K562 (cell line): ENCODE measurements around the gene TNIP2. TPM values are rescaled to one million over a fixed set of nuclear protein-coding genes. Genes with fewer than 3 reads are reported as not detected.

Experiments used
- BCLAF1 ChIP-seq, 2 experiments: fragments of 450-650 bp in 1 of 2; IDR thresholded peaks; 2 replicates each; pipeline ENCODE4 v1.6.1; 2011 to 2017; ENCODE audit warnings: low read depth in 2 of 2, antibody characterized with exemption in 1 of 2, borderline replicate concordance in 1 of 2, low read length in 1 of 2, mild to moderate bottlenecking in 1 of 2, mixed read lengths in 1 of 2; ENCODE audit not compliant: control insufficient read depth in 1 of 2
- KLF13 ChIP-seq: fragments of 450-650 bp; IDR thresholded peaks from 2 replicates; pipeline ENCODE4 v1.6.1; 2016; ENCODE audit warnings: missing genetic modification characterization, low read depth, mild to moderate bottlenecking, missing compliant biosample characterization, moderate library complexity, borderline replicate concordance
- POLR3A ChIP-seq: IDR thresholded peaks from 2 replicates; pipeline ENCODE4 v1.6.1; 2011; ENCODE audit warnings: borderline replicate concordance, mild to moderate bottlenecking, moderate library complexity; ENCODE audit not compliant: insufficient read length, insufficient read depth; ENCODE audit errors: extremely low read depth
- SMARCE1 ChIP-seq: fragments of 450-650 bp; IDR thresholded peaks from 2 replicates; pipeline ENCODE4 v1.7.1; 2016; ENCODE audit warnings: mild to moderate bottlenecking
- TRIM28 ChIP-seq: fragments of 450-650 bp; IDR thresholded peaks from 2 replicates; pipeline ENCODE4 v1.6.1; 2017
- ZBTB40 ChIP-seq, 2 experiments: fragments of 450-650 bp in 1 of 2; sonication (generic) in 1 of 2; formaldehyde crosslinking in 1 of 2; IDR thresholded peaks; 2 replicates each; pipeline versions ENCODE4 v1.7.1 to v1.9.0; 2016 to 2022; ENCODE audit warnings: inconsistent platforms in 1 of 2, mild to moderate bottlenecking in 1 of 2, missing genetic modification reagents in 1 of 2
- ZBTB7A ChIP-seq: IDR thresholded peaks from 2 replicates; pipeline ENCODE4 v1.6.1; 2011; ENCODE audit warnings: low read depth, mild to moderate bottlenecking, low read length, moderate library complexity, borderline replicate concordance; ENCODE audit not compliant: control insufficient read depth
- polyA plus RNA-seq, 8 experiments: library from polyadenylated mRNA; depleted of rRNA in 4 of 8; stranded (reverse) in 5 of 8; unstranded in 3 of 8; fragments of >200 nt; fragmentation: Nextera tagmentation in 2 of 8; fragmentation: Illumina TruSeq in 1 of 8; extraction: Ambion mirVana in 2 of 8; extraction: Trizol in 1 of 8; gene quantifications; 2 replicates each; pipeline versions ENCODE4 v1.2.1 to v1.2.3, GENCODE V29; 2011 to 2014; ENCODE audit warnings: inconsistent platforms in 1 of 8, missing spikeins in 1 of 8
- total RNA-seq, 7 experiments: library from RNA; depleted of rRNA in 6 of 7; stranded (reverse); fragments of >200 nt in 6 of 7; fragmentation: Illumina TruSeq in 2 of 7; extraction: Trizol in 2 of 7; gene quantifications; 2 replicates each; pipeline versions ENCODE4 v1.2.1 to v1.2.3, GENCODE V29; 2011 to 2021; ENCODE audit warnings: low replicate concordance in 1 of 7

TNIP2 gene
- total and polyA plus RNA-seq, 9 of the 15 experiments (the other 6 are each of a cell fraction or from before 2014, with no cell fraction given), result 0.61 to 42.6 (median 19.5) TPM

- TF ChIP-seq ZBTB40 (IDR thresholded peaks at IDR 0.05), result no peak
- TF ChIP-seq ZBTB40 (CRISPR knock-in tag; IDR thresholded peaks at IDR 0.05), result no peak
- TF ChIP-seq ZBTB7A, result 0 out of 2 replicates have a peak, but pooled peaks have one; percentile 60
- TF ChIP-seq TRIM28, result no peak
- peak; percentile 41; the same call in 1 of the 2 replicates for TF ChIP-seq SMARCE1
- TF ChIP-seq KLF13 (tag), result no peak
- TF ChIP-seq BCLAF1 (IDR thresholded peaks at IDR 0.05; ENCODE audit: borderline replicate concordance in 1 of 2, control insufficient read depth in 1 of 2, low read depth in 2 of 2, low read length in 1 of 2), result no peak
- TF ChIP-seq POLR3A, result no peak
These were observed 44.8 kb upstream of the TNIP2 start (continued) for GRCh38 chr4:2800691-2801596.
